MCF 10A (cell line): Measurements from ENCODE around the gene TFCP2. TPM values are rescaled to one million over a fixed set of nuclear protein-coding genes. Genes with fewer than 3 reads are reported as not detected.

ENCODE experiments used
- BruUV-seq: library from RNA; stranded (reverse); fragments of 400-500 nt; replicated peaks from 2 replicates; lab custom pipeline; 2021; lab: Mats Ljungman, UMichigan
- CTCF ChIA-PET: fragments of 300-600 bp; sonication (Branson Sonifier 250); formaldehyde crosslinking; extraction: SDS; loops from one replicate; lab custom pipeline; 2021; ENCODE audit warnings: antibody characterized with exemption, inconsistent platforms; lab: Yijun Ruan, JAX
- POLR2A ChIA-PET: fragments of 300-600, 350-650 bp; sonication (Branson Sonifier 250); formaldehyde crosslinking; extraction: SDS; loops from one replicate; lab custom pipeline; 2020; ENCODE audit warnings: antibody characterized with exemption, inconsistent platforms; lab: Yijun Ruan, JAX
- DNase-seq: peaks from one replicate; pipeline ENCODE4 v3.0.0-alpha.2; 2018; ENCODE audit not compliant: unreplicated experiment
- H3K27ac Mint-ChIP-seq: one replicate; pipeline ENCODE4 v1.8.0; 2022; ENCODE audit warnings: mild to moderate bottlenecking, low read depth, mixed read lengths; ENCODE audit not compliant: unreplicated experiment
- H3K27me3 Mint-ChIP-seq: one replicate; pipeline ENCODE4 v1.8.0; 2022; ENCODE audit warnings: mixed read lengths; ENCODE audit not compliant: insufficient read depth, unreplicated experiment
- H3K36me3 Mint-ChIP-seq: one replicate; pipeline ENCODE4 v1.8.0; 2022; ENCODE audit warnings: mild to moderate bottlenecking, moderate library complexity, mixed read lengths; ENCODE audit not compliant: insufficient read depth, unreplicated experiment
- H3K4me1 Mint-ChIP-seq: one replicate; pipeline ENCODE4 v1.8.0; 2022; ENCODE audit warnings: mixed read lengths; ENCODE audit not compliant: insufficient read depth, unreplicated experiment
- H3K4me3 Mint-ChIP-seq: one replicate; pipeline ENCODE4 v1.8.0; 2022; ENCODE audit warnings: mild to moderate bottlenecking, moderate library complexity, mixed read lengths; ENCODE audit not compliant: unreplicated experiment
- H3K9me3 Mint-ChIP-seq: one replicate; pipeline ENCODE4 v1.8.0; 2022; ENCODE audit warnings: mixed read lengths; ENCODE audit not compliant: unreplicated experiment
- CTCF ChIP-seq: fragments of 200-600 bp; IDR thresholded peaks from one replicate; pipeline ENCODE4 v1.8.0; 2022; ENCODE audit warnings: antibody characterized with exemption, mild to moderate bottlenecking; ENCODE audit not compliant: unreplicated experiment
- intact Hi-C: fragments of 100-400 bp; cut with micrococcal nuclease; formaldehyde crosslinking; loops from 2 replicates; pipeline ENCODE4 v1.14.1; 2022
- total RNA-seq: library from RNA; stranded (reverse); gene quantifications from 2 replicates; pipeline ENCODE4 v1.2.3, GENCODE V29; 2022

Gene TFCP2
- total RNA-seq, 1 experiment from 2014 or later, result 34.9 TPM

- H3K36me3 Mint-ChIP-seq, result no peaks in the 10 kb centered on the region
- POLR2A ChIA-PET, result interaction anchor here (1.9 kb wide), 1 partner anchor 53 kb away, joined by 4 read pairs; the partner anchor contains the start of gene DAZAP2
- no peak for DNase-seq
- no TSS peak for BruUV-seq
- intact Hi-C loops, result no loop called here
- H3K27ac Mint-ChIP-seq, result no peak overlapping the region
- peaks cover 6% of the 10 kb centered on the region for H3K4me1 Mint-ChIP-seq
- no peak for TF ChIP-seq CTCF
- H3K27me3 Mint-ChIP-seq, result no peaks in the 10 kb centered on the region
- H3K9me3 Mint-ChIP-seq, result no peaks in the 10 kb centered on the region
- CTCF ChIA-PET, result interaction anchor here (0.6 kb wide), 2 partner anchors 120 to 158 kb away, joined by 3 to 6 read pairs; no protein-coding TSS in a partner anchor
- no peak overlapping the region for H3K4me3 Mint-ChIP-seq
These were observed 12.3 kb upstream of the TFCP2 start for GRCh38 chr12:51185171-51185717.

- Mint-ChIP-seq H3K9me3 (no peaks in the 10 kb centered on the region), H3K36me3 (no peaks in the 10 kb centered on the region), H3K27me3 (no peaks in the 10 kb centered on the region), H3K27ac (no peak overlapping the region), H3K4me1 (peaks cover 6% of the 10 kb centered on the region), H3K4me3 (no peak overlapping the region)
- POLR2A ChIA-PET, result interaction anchor here (1.9 kb wide), 1 partner anchor 55 kb away, joined by 4 read pairs; the partner anchor contains the start of gene DAZAP2
- TF ChIP-seq CTCF, result no peak
- intact Hi-C loops, result no loop called here
- BruUV-seq, result no TSS peak
- CTCF ChIA-PET, result no interaction called here
- DNase-seq, result peak; percentile 54
These were observed 10.9 kb upstream of the TFCP2 start for GRCh38 chr12:51183816-51184215.

GRCh38 chr12:51183349-51183748 is 10.4 kb upstream of the TFCP2 start:
- no peak overlapping the region for H3K4me3 Mint-ChIP-seq
- intact Hi-C loops, result no loop called here
- CTCF ChIA-PET, result interaction anchor here (1.1 kb wide), 1 partner anchor 8 kb away, joined by 4 read pairs; no protein-coding TSS in a partner anchor
- BruUV-seq, result no TSS peak
- TF ChIP-seq CTCF, result no peak
- H3K9me3 Mint-ChIP-seq, result no peaks in the 10 kb centered on the region
- H3K27ac Mint-ChIP-seq, result no peak overlapping the region
- peaks cover 6% of the 10 kb centered on the region for H3K4me1 Mint-ChIP-seq
- no peaks in the 10 kb centered on the region for H3K36me3 Mint-ChIP-seq
- DNase-seq, result no peak
- H3K27me3 Mint-ChIP-seq, result no peaks in the 10 kb centered on the region
- POLR2A ChIA-PET, result interaction anchor here (1.9 kb wide), 1 partner anchor 55 kb away, joined by 4 read pairs; the partner anchor contains the start of gene DAZAP2

GRCh38 chr12:51181558-51181957 is 8.6 kb upstream of the TFCP2 start:
- H3K36me3 Mint-ChIP-seq, result no peaks in the 10 kb centered on the region
- no peaks in the 10 kb centered on the region for H3K9me3 Mint-ChIP-seq
- no peak for TF ChIP-seq CTCF
- DNase-seq, result no peak
- no TSS peak for BruUV-seq
- no peaks in the 10 kb centered on the region for H3K27me3 Mint-ChIP-seq
- intact Hi-C loops, result no loop called here
- H3K4me3 Mint-ChIP-seq, result no peak overlapping the region
- H3K4me1 Mint-ChIP-seq, result peaks cover 6% of the 10 kb centered on the region
- no peak overlapping the region for H3K27ac Mint-ChIP-seq
- CTCF ChIA-PET, result no interaction called here
- POLR2A ChIA-PET, result no interaction called here
